DND-41 (cell line): Measurements from ENCODE around the gene TSC22D1.

Experiments
- EZH2 ChIP-seq: IDR thresholded peaks from 3 replicates; pipeline ENCODE4 v1.6.1; 2012; ENCODE audit warnings: borderline replicate concordance, low read depth, mild to moderate bottlenecking, moderate library complexity, low read length, inconsistent platforms; ENCODE audit not compliant: severe bottlenecking
- TF ChIP-seq, protein P1 (sequence below): IDR thresholded peaks from 2 replicates; pipeline ENCODE4 v1.5.1; 2012; ENCODE audit warnings: borderline replicate concordance, low read length, moderate library complexity, mild to moderate bottlenecking; ENCODE audit not compliant: poor library complexity, severe bottlenecking; ENCODE audit errors: extremely low read depth

DNA sequence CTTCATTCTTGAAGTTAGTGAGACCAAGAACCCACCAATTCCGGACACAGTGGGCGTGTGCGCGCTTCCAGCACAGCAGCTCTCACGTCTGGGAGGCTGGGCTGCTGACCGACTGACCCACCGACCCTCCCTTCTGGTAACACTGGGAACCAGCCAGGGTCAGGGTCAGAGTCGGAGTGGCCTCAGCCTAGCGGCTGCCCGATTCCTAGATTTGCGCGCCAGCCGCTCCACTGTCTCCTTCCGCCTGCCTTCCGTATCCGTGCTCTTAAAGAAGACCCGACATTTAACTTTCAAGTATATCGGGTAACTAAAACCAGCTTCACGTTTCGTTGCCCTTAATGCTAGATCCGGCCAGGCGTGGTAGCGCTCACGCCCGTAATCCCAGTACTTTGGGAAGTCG lies 161.4 kb downstream of the TSC22D1 start:
- no peak for TF ChIP-seq EZH2
- TF ChIP-seq, protein P1, sequence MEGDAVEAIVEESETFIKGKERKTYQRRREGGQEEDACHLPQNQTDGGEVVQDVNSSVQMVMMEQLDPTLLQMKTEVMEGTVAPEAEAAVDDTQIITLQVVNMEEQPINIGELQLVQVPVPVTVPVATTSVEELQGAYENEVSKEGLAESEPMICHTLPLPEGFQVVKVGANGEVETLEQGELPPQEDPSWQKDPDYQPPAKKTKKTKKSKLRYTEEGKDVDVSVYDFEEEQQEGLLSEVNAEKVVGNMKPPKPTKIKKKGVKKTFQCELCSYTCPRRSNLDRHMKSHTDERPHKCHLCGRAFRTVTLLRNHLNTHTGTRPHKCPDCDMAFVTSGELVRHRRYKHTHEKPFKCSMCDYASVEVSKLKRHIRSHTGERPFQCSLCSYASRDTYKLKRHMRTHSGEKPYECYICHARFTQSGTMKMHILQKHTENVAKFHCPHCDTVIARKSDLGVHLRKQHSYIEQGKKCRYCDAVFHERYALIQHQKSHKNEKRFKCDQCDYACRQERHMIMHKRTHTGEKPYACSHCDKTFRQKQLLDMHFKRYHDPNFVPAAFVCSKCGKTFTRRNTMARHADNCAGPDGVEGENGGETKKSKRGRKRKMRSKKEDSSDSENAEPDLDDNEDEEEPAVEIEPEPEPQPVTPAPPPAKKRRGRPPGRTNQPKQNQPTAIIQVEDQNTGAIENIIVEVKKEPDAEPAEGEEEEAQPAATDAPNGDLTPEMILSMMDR = no peak
